GM18873 (cell line): ENCODE measurements around the gene GBA2.
A peak's percentile ranks its signal among the peaks of the same experiment; 100 is the strongest.

Source experiments
- ATAC-seq: cut with Tn5 transposase; IDR thresholded peaks from one replicate; pipeline ENCODE4 v1.9.1; 2021; ENCODE audit warnings: mild to moderate bottlenecking, moderate library complexity, moderate number of reproducible peaks; ENCODE audit not compliant: unreplicated experiment, low FRiP score

GBA2 gene

DNA sequence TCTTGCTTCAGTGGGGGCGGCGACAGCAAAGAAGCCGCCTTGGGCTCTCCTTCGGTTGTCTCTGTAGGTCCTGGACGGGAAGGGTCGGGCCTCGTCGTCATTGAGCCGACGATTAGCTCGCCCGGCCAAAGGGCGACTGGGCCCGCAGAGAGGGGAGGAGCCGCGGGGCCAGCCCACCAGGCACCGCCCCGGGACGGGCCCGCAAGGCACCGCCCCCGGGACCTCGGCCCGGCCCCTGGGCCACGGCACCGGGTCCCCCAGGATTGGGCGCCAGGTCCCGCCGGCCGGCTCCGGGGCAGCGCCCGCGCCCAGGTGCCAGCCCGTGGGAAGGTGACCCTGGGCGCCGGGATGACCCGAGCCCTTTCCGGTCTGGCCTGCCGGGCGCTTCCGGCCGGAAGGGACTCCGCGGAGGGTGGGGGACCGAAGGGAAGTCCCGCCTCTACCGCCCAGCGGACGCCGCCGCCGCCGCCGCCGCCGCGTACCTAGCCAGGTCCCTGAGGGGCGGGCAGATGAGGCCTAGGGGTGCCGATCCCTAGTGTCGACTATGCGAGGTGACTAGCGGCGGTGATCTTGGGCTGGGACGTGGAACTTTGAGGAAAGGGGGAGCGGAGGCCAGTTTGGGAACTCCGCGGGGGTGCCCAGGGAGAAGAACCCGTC, at the start of gene GBA2, which contains the start of gene RGP1:
TSS of gene GBA2 (minus strand) at position 371 of the 657 bp plus-strand sequence. CDS start 524 bp downstream, outside the sequence.
TSS of gene RGP1 (plus strand) at position 430 of the 657 bp plus-strand sequence. CDS start 469 bp downstream, outside the sequence.
- peak; percentile 54 for ATAC-seq

GRCh38 chr9:35797311-35798109, 48.5 kb upstream of the GBA2 start:
- no peak for ATAC-seq

DNA sequence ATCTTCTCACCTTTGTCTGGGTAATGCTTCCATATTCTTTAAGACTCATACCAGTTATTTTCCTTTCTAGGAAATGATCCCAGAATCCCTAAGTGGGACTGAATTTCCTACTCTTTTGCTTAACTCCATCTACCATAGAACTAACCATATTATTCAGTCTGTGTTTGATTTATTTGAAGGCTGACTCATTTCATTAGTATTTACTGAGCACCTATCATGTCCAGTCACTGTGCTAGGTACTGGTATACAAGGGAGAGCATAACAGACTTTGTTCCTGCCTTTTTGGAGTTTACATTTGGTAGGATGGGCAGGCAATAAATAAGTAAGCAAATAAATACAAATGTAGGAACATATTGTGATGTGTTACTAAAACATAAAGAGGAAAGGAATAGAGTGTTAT, 46.7 kb upstream of the GBA2 start:
- no peak for ATAC-seq

DNA sequence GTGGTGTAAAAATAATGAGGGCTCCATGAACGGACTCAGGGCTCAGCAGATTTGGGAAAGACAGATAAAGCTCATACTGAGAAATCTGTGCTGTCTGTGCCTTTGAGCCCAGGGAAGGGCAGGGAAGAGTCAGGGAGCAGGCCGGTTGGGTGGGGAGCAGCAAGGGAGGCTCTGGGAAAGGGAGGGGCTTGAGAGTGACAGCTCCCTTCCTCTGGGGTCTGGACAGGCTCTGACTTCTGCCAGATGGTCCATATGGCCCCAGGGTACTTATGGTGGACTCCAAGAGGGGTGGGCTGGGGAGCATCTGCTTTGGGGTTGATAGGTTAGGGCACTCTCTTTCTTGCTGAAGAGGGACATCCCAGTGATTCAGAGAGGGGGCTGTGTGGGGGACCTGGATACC, 44.4 kb upstream of the GBA2 start:
- no peak for ATAC-seq

DNA sequence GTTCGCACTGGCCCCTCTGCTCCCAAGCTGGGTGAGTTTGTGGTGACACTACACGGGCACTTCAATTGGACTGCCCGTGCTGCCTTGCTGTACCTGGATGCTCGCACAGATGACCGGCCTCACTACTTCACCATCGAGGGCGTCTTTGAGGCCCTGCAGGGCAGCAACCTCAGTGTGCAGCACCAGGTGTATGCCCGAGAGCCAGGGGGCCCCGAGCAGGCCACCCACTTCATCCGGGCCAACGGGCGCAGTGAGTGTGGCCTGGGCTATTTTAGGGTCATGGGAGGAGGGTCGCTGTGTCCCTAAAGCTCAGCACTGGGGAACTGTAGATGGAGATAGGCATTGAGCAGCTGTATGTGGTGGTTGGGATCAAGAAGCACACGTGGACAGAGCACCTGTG, 43.8 kb upstream of the GBA2 start:
- no peak for ATAC-seq

GRCh38 chr9:35792024-35792813, 43.2 kb upstream of the GBA2 start:
- no peak for ATAC-seq

DNA sequence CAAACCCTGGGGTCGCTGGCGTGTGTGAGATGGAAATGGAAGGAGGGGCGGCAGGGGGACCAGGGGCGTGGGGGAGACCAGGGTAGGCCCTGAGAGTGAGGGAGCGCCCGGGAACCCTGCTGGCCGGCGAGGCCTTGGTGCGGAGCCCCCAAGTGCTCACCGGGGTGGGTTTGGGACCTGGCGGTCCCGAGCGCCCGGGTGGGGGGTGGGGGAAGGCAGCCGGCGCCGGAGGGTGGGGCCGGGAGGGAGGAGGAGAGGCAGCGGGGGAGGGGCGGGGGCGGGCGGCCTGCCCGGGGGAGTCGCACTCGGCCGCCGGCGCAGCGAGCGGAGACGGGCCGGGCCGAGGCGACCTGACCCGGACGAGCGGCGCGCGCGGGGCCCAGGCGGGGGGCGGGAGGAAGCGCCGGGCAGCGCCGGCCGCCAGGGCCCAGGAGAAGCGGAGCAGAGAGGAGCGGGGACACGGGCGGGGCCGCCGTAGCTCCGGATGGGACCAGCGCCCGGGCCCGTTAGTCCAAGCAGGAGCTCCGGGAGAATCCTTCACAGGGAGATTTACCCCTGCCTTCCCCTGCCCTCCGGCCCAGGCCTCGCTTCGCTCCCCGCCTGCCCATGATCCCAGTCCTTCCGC, 42.4 kb upstream of the GBA2 start, which contains the start of gene NPR2:
TSS of gene NPR2 (plus strand) at position 295 of the 625 bp plus-strand sequence. CDS start 818 bp downstream, outside the sequence.
- no peak for ATAC-seq

- no peak for ATAC-seq
These were observed 41.6 kb upstream of the GBA2 start for GRCh38 chr9:35790385-35791296.

DNA sequence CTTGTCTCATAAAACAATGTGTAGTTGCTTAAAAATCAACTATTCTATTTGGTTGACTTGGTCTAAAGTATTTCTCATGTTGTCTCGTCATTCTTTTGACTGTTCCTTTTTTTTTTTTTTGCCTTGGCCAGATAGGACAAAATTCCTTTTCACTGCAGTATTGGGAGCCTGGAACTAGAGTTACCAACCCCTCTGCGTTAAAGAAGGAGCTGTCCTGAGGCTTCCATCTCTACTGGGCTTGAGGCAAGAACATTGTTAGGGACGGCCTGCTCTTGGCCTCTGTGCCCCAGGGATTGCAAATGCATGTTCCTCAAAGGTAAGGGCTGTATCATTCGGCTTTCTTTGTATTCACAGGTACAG, 41.0 kb upstream of the GBA2 start:
- ATAC-seq, result no peak

DNA sequence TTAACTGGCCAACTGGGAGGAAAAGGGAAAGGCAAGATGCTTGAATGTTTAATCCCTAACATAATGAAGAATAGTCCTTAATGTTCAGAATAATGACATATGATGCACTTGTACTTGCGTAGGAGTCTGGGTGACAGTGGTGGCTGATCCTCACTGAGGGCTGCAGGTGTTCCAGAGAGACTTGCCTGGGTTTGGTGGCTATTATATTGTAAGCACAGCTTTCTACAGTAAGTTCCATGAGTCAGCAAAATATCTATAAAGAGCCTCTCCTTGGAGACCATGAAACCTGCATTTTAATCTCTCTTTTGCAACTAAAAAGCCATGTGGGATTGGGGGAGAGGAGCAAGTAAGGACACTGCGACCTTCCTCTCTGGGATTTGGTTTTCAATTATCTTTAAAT, 40.5 kb upstream of the GBA2 start:
- ATAC-seq, result no peak

- no peak for ATAC-seq
These were observed 34.4 kb upstream of the GBA2 start for GRCh38 chr9:35783418-35783817.

DNA sequence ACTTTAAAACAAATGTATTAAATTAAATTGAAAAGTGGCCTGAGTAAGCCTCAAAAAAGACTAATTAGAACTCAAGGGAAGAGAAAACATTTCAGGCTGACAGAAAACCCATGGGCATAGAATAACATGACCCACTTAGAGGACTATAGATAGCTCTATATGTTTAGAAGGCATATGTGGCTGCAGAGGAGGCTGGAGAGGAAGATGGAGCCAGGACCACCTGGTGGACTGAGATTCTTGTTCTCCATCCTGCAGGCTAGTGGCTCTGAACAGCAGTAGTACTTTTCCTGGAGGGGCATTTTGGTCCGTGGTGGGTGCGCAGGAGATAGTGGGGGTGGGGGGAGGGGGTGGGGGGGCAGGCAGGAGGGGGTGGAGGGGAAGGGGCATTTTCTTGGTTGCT, 32.0 kb upstream of the GBA2 start:
- no peak for ATAC-seq

GRCh38 chr9:35778496-35778895, 29.5 kb upstream of the GBA2 start:
- ATAC-seq, result no peak

DNA sequence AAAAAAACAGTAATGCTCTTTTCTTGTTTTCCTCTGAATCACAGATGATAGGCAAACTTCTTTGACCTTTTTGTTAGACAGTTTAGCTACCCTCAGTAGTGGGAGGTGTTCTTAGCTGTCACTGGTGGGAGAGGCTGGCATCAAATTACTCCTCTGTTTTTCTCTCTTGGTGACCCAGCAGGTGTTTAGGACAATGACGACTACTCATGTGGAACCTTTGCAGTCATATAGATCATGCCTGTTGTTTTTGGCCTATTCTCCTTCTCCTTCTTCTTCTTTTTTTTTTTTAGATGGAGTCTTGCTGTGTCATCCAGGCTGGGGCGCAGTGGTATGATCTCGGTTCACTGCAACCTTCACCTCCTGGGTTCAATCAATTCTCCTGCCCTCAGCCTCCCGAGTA, 27.0 kb upstream of the GBA2 start:
- ATAC-seq, result no peak

GRCh38 chr9:35774907-35775635, 26.0 kb upstream of the GBA2 start:
- no peak for ATAC-seq

DNA sequence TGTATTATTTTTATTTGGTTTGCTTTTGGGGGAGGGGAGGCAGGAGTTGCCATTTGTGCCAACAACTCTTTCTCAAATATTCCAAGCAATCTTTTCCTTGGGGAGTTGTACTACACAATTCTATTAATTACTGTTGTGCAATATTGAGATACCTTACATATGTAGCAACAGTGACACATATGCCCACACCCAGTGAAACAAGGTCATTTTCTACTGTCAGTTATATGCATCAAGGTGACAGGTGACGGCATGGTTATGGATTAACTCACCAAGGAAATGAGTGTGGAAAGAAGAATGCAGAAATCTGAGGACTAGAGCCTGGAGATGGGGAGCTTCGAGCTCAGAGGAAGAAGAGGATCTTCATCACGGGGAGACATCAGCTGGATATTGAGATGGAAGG, 22.9 kb upstream of the GBA2 start:
- no peak for ATAC-seq

DNA sequence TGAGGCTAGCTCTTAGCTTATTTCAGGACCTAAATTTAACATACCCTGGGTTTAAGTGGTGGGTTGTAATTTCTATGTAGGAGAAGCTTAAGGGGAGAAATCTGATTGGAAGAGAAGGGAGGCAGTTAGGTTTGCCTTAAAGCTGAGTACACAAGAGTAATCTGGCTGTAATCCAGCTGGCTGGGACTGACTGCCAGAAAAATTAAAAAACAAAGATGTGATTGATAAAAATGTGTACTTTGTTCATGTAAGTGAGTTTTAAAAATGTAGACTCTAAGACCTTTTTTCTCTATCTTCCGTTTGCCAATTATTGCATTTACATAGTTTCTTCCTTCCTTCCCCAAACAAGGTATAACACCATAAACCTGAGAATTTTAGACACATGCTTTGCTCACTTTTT, 22.5 kb upstream of the GBA2 start:
- no peak for ATAC-seq

DNA sequence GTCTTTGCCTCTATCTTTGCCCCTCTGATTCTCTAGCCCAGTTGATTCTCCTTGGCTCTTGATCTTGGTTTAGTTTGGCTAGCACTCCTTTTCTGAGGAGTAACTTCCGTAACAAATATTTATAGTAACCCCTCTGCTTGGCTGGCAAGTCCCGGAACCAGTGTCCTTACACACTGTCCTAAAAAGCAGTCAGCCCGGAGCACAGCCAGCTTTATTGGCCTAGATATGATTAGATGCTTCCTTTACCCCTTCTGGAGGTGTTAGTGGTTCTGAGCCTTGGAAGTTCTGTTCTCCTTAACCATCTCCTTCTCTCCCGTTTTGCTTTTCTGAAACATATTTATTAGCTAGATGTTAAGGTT, 22.0 kb upstream of the GBA2 start:
- ATAC-seq, result no peak

DNA sequence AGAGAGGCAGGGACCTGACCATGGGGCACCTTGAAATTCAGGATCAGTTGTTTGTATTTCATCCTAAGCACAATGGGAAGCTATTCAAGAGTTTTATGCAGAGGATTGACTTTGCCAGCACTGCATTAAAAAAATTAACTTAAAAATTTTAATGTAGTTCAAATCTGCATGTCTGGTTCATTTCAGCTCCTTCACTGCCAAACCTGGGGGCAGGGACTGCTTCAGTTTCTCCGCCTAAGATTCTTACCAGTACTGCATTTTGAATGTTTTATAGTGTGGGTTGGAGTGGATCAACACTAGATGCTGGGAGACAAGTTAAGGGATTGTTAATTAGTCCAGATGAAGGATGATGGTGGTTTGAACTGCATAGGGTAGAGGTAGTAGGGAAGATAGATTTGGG, 20.7 kb upstream of the GBA2 start:
- ATAC-seq, result no peak
